HG03378 (cell line): ENCODE results near the gene PPP2R1B.

Experiments used
- ATAC-seq: cut with Tn5 transposase; IDR thresholded peaks from one replicate; pipeline ENCODE4 v1.9.1; 2021; ENCODE audit warnings: mild to moderate bottlenecking, moderate library complexity; ENCODE audit not compliant: unreplicated experiment

PPP2R1B gene

GRCh38 chr11:111698852-111699559 is 67.2 kb downstream of the PPP2R1B start:
- ATAC-seq = no peak

DNA sequence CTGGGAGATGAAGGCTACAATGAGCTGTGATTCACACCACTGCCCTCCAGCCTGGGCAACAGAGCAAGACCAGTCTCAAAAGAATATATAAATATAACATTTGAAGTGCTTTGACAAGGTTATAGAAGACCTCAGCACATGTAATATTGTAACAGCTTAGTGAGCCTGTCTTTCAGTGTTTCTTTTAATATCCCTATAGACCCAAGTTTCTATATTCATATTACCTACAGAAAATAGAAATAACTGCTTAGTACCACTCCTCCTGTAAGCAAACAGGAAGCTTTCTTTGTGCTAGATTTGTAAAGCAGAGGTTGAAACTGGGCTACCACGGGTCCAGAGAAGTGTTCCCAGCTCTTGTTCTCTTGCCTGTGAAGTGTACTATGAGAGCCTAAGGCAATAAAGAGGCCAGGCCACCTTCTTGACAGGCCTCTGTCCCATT is 68.2 kb downstream of the PPP2R1B start:
- peak; percentile 73 for ATAC-seq

DNA sequence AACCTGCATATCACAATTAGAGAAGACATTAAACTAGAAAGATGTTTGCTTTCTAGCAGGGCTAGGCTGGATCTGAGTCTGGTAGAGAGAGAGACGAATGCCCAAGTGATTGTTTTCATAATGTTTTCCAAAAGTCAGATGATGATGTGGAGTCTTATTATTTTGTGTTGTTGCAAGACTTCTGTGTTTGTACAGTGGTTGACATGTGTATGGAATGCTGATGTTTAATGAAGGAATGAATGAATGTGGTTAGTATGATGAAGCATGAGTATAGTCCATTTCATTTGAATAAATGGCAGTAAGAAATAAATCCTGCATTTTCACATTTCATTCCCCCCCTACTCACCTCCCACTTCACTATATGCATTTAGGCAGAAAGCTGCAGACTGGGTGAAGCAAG is 69.6 kb downstream of the PPP2R1B start:
- ATAC-seq = no peak

GRCh38 chr11:111694851-111695250 is 71.3 kb downstream of the PPP2R1B start:
- no peak for ATAC-seq

GRCh38 chr11:111693224-111693937 is 72.8 kb downstream of the PPP2R1B start:
- no peak for ATAC-seq

DNA sequence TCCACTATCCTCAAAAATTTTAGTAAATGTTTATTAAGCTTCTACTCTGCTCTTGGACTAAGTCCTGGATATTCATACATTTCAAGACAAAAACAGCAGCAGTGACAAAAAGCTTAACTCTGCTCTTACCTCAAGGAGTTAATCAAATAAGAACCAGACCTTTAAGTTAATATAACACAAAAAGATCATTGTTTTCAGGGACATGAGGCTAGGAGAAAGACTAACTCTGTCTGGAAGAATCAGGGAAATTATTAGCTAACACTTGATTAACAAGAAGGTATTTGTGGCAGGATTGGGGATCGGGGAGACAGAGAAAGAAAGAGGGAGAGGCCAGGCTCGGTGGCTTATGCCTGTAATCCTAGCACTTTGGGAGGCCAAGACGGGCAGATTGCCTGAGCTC is 74.4 kb downstream of the PPP2R1B start:
- no peak for ATAC-seq

DNA sequence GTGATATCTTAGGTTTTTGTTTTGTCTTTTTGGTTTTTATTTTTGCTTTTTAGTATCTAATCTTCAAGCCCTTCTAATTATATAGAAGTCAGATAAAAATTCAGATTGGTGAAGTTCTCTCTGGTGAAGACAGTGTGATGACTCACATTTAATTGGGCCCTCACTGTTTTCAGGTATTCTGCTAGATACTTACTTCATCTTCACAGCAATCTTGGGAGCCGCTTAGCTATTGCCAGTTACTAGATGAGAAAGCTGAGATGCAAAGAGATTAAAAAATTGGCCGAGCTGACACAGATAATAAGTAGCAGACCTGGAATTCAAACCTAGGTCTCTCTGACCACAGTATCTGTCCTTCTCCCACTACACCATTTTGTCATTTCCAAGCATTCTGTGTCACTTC is 75.0 kb downstream of the PPP2R1B start:
- ATAC-seq = no peak

DNA sequence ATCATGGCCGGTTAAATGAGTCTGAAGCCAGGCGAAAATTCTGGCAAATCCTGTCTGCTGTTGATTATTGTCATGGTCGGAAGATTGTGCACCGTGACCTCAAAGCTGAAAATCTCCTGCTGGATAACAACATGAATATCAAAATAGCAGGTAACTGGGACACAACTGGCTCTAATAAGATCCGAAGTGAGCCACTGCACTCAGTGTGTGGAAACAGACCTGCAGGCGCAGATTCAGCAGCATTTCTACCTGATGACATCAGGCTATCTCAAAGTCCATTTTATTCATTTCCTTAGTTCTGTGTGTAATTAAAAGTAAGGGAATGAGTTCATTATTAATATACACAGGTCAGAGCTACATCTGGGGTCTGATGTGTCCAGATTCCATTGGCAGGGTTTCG is 78.2 kb downstream of the PPP2R1B start:
- no peak for ATAC-seq

- ATAC-seq = no peak
Measured at GRCh38 chr11:111684251-111684650, 81.9 kb downstream of the PPP2R1B start.

- ATAC-seq = no peak
Measured at GRCh38 chr11:111683806-111684205, 82.4 kb downstream of the PPP2R1B start.

GRCh38 chr11:111680486-111681175 is 85.6 kb downstream of the PPP2R1B start:
- ATAC-seq = no peak
